HG02981 (cell line): ENCODE measurements around the gene HMCES.
"Not testable (repeated sequence)": the region's sequence is repeated elsewhere in the genome, so short reads cannot be mapped to it uniquely, and the experiment has no call there.

Source experiments
- ATAC-seq: cut with Tn5 transposase; IDR thresholded peaks from one replicate; pipeline ENCODE4 v1.9.1; 2021; ENCODE audit warnings: mild to moderate bottlenecking, moderate library complexity; ENCODE audit not compliant: unreplicated experiment

The HMCES gene

DNA sequence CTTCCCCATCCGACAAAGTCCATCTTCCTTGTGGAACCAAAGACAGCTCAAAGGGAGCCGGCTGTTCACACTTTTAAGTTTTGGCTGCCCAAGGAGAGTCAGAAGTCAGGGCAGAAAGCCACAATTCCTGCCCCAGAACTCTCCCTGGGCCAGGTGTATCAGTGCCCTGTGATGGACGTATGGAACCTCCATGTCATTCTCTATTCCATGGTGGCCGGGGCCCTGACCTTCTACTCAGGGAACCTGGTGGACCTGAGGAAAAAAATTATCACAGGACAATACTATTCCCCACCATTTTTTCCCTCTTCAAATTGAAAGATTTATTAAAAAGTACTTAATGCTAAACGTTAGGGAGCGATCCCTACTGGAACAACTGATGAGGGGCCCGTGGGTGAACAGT, 66.6 kb downstream of the HMCES start:
- no peak for ATAC-seq

GRCh38 chr3:129345971-129346370, 67.3 kb downstream of the HMCES start:
- ATAC-seq, result no peak

- no peak for ATAC-seq
Measured at GRCh38 chr3:129346695-129347457, 68.2 kb downstream of the HMCES start.

DNA sequence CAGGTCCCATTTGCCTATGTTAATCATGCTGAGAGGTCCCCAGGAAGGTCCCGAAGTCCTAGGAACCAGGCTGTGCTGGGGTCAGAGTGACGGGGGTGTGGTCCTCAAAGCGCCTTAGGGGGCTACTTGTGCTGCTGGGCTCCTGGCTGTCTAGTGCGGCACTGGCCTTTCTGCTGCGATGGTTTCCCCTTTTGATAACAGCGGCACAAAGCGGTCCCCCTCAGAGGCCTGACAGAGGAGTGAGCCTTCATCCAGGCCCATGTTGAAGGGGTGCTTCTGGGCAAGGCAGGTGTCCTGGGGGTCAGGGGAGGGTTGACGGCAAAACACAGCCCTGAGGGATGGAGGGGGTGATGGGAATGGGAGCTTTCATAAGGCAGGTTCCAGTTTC, 68.8 kb downstream of the HMCES start:
- no peak for ATAC-seq

- ATAC-seq, result no peak
Measured at GRCh38 chr3:129348734-129349133, 70.1 kb downstream of the HMCES start.

GRCh38 chr3:129349169-129349568, 70.5 kb downstream of the HMCES start:
- ATAC-seq, result not testable (repeated sequence)

DNA sequence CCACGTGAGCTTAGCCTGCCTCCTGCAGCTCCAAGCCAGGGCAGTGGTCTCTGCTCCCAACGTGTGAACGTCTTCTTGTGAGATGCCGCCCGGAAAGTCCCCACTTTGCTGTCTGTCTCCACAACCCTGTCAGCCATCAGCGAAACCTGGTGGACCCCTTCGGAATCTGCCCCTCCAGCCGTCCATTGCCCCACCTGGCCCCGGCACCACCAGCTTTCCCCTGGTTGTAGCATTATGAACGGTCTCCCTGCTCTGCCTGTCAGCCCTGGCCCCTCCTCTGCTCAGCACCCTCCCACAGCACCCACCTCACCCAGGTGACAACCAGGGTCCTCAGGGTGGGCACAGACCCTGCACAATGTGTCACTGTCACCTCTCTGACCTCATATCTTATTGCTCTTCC, 71.1 kb downstream of the HMCES start:
- ATAC-seq, result no peak

GRCh38 chr3:129352045-129352444, 73.4 kb downstream of the HMCES start:
- no peak for ATAC-seq

GRCh38 chr3:129352650-129353588, 74.2 kb downstream of the HMCES start:
- no peak for ATAC-seq

GRCh38 chr3:129353589-129353941, 74.9 kb downstream of the HMCES start:
- no peak for ATAC-seq
